C1 segment of cervical spinal cord (tissue), 14 donors: ENCODE measurements around the gene TJP3.

Experiments
- DNase-seq, 14 donors: peaks; one replicate each; lab custom pipeline; 2025; lab: John Stamatoyannopoulos, UW

The TJP3 gene

DNA sequence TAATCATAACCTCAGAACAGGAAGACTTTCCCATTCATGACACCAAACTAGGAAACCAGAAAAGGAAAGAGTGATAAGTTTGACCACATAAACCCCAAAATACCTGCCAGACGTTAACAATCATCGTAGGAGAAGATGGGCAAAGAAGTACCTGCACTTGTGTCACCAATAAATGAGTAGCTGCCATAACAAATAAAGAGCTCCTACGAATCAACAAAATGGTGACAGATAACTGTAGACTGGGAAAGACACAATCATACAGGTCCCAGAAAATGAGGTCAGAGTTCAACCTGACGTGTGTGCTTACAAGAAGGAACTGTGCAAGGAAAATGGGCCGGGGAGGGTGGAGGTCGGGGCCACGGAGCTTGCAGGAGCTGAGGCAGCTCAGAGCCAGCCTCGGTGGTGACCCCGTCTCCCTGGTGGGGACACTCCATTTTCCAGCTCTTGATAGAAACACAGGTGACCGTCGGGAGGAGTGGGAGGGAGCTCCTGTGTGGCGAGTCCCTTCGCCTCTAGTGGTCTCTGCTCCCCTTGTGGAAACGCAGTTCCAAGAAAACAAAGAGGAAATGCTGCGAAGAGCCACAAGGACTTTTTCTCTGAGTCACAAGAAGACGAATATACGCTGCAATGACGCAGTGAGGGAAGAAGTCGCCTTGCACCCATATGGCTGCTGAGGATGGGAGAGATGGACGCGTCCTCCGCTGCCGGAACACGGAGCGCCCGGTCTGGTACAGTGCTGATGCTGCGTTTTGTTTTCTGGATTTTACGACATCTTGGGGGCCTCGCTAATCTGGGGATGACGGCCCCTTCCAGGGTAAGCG is 17.4 kb upstream of the TJP3 start:
- DNase-seq, result no peak

DNA sequence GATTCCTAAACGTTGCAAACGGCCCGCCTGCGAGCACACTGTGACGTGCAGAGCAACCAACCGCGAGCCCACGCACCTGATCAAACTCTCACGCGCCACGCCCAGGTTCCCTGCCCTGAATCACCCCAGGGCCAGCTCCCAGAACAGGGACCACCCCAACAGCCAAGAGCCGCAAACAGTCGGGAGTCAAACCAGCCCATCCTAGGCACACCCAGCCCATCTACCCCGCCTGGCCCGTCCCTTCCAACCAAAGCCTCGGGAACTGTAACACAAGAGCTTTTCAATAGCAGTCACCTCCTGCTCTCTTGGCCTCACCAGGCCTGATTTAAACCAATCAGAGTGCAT is 16.8 kb upstream of the TJP3 start:
- DNase-seq, result no peak

DNA sequence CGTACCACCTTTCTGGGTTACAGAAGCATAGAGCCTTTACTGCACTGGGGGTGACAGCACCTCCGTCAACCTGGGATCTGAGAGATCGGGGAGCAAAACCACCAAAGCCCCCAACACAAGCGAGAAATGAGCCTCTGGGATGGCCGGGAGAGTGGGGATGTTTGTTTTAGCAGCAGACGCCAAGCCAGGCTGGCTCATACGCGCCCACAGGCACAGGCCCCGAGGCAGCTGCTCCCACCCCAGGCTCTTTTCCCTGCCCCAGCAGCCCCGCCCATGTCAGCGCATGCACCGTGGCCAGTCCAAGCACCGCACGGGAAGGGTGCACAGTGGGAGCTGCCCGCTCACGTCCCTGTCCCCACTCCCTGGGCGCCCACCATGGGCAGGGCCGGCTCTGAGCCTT is 16.5 kb upstream of the TJP3 start:
- DNase-seq, result no peak

DNA sequence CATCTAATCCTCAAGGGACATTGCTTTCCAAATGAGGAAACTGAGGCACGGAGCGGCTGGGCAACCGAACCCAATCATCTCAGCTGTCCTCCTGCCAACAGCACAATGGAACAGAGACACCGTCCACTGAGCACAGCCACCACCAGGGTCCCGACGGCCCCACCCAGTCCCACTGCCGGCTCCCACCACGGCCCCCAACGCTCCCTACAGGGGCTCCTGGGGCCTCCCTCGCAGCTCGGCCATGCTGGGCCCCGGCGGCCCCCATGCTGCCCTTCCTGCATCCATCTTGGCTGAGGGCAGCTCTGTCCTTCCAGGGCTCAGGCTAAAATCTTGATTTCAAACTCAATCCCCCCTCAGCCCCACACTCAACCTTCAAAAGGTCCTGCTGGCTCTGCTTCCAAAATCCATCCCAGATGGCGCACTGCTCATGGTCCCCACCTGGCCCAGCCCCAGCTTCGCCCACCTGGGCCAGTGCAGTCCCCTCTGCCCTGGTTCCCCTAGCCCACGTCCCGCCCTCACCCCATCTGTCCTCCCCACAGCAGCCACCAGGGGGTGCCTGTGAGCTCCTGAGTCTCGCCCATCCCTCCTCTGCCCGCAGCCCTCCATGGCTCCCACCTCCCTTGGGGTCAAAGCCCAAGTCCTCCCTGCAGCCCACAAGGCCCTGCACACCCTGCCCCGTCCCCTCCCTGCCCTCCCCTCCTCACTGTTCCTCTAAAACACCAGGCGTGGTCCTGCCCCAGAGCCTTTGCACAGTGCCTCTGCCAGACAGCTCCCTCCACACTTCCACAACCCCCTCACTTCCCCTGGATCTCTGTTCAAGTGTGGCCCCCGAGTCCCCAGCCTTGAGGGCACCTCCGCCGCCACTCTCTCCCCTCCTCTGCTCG is 15.8 kb upstream of the TJP3 start:
- no peak for DNase-seq

DNA sequence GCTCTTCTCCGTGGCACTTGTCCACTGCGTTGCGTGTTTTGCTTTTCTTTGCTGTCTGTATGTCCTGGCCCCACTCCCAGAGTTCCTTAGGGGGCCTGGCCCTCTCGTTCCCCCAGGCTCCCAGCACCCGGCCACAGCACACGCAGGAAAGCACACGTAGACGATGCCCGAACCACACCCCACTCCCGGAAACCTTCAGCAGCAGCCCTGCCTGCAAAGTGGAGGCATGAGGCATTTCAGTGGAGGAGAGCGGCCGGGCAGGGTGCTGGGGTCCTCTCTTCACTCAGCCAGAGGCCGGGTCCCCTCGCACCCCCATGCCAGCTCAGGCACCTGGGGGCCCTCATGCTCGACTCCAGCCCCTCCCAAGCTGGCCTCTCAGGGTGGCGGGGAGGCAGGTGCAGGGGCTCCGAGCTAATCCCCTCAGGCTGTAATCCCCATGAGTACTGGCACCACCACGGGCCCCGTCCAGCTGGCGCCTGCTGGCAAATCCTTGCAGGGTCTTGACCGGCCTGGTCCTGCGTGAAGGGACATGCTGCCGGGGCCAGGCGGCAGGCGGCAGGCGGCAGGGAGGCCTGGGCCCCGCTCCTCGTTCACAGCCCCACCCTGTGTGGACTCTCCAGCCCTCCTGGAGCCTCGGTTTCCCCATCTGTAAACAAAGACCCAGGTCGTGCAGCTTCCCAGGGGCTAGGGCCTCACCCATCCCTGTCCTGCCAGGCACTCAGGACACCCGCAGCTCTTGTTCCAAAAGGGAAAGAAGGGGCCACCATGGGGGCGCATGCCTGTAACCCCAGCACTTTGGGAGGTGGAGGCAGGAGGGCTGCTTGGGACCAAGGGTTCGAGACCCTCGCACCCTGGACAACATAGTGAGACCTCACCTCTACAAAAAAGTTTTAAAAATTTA is 14.9 kb upstream of the TJP3 start:
- peak in 1 of 14 donors; percentile 30 for DNase-seq

DNA sequence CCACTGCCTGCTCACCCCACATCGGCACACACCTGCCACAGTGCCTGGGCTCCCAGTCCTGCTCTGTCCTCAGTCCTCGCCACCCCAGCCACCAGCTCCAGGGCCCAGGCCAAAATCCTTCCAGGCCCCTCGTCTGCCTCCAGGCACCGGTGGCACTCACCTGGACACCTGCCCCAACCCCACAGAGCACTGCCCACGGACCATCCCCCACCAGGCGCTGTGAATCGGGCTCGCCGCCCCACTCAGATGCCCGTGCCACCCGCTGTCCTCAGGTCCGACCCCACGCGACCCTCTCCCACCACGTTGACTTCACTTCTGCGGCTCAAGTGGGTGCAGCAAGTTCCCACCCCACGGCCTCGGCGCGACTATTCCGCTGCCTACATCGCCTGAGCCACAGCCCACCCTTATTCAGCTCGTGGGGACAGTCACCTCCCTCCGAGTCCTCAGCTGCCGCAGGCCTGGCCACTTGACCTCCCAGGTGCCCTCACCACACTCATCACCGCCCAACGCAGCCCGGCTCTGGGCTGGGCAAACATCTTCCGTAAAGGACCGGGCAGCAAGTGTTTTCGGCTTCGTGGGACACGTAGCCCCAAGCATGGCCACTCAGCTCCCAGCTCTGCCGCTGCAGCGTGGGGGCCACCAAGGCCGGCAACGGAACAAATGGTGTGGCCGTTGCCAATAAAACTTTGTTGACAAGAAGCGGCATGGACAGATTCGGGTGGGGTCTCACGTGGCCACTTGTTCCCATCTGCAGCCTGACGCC is 13.6 kb upstream of the TJP3 start:
- DNase-seq, result no peak

DNA sequence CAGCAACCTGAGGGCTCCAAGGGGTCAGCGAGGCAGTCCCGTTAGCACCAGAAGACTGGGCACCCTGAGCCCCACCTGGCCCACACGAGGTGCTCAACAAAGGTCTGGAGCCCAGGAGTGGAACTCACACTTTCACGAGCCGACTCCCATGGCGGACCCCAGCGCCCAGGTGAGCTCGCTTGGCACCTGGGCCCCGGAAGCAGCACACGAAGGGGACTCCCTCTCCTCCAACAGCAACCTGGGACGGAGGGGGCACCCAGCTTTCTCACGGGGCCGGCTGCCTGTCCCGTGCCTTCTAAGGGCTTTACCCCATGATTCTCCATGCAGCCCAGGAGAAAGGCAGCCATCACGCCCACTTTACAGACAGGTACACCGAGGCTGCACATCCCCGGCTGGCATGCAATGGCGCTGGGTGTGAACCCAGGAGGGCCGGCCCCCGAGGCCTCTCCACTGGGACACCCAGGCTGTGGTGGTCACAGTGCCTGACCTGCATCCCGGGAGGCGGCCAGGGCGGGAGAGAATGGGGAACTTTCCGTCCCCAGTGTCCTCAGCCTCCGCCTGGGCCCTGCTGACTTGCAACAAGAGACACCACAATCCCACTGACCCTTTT is 13.0 kb upstream of the TJP3 start:
- no peak for DNase-seq

DNA sequence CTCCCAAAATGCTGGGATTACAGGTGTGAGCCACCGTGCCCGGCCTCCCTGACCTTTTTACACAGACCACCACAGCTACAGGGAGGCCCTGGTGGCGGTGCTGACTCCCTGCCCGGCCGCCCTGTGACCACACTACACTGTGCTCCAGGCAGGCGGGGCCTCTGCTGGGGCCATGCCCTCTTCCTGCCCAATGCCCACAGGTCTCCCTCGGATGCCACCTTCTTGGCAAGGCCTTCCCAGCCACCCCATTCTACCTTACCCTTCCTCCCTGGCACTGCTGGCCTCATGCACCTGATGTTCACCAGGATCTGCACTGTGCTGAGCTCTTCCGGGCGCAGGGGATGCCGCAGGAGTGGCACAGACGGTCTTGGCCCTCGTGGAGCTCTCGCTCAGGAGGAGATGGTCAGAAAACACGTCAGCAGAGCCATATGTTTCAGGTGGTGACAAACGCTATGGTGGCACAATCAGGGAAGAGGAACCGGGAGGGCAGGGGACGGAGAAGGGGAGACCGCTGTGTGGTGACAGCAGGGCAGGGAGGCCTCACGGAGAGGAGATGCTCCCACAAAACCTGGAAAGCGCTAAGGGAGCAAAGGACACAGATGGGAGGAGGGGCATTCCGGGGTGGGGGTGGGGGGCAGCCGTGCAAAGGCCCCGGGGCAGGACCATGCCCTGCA is 12.1 kb upstream of the TJP3 start:
- peak in 1 of 14 donors; percentile 87 for DNase-seq

DNA sequence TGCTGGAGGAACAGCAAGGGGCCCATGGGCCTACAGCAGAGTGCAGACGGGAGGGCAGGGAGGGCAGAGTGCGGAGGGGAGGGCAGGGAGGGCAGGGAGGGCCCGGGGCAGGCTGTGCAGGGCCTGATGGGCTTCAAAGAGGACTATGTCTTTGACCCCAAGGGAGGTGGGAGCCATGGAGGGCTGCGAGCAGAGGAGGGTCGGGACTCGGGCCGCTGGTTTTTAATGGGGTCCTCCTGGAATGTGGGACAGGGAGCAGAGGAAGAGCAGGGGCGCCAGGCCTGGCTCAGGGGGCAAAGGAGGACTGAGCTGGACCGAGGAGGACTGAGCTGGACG is 11.6 kb upstream of the TJP3 start:
- no peak for DNase-seq

DNA sequence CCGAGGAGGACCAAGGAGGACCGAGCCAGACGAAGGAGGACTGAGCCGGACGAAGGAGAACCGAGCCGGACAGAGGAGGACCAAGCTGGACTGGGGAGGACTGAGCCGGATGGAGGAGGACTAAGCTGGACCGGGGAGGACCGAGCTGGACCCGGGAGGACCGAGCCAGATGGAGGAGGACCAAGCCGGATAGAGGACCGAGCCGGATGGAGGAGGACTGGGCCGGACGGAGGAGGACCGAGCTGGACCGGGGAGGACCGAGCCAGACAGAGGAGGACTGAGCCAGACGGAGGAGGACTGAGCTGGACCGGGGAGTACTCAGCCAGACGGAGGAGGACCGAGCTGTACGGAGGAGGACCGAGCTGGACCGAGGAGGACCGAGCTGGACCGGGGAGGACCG is 11.1 kb upstream of the TJP3 start:
- DNase-seq, result no peak

DNA sequence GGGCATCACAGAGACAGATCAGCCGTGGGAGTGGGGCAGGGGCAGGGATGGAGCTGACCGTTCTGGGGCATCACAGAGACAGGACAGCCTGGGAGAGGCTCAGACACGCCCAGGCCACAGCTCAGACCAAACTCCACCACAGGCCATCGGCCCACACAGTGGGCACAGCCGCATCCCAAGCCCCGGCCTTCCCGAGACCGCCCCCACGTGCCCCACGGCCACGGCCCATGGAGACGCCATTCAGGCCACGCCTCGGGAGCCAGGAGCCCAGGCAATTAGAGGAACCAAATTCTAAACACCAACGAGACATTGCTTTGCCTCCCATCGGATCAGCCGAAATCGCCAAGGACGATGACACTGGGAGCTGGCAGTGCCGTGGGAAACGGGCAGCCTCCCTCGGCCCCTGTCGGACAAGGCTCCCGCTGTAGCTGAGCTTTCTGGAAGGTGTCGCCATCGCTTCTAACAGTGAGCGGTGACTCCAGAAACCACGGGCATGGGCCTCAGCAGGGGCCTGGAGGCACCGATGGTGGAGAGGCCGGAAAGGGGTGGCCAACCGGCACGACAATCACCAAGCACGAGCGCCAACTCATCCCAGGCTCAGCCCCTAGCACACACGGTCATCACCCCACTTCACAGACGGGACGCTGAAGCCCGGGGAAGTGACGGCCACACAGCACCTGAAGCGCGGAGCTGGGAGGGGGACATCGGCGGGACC is 10.4 kb upstream of the TJP3 start:
- DNase-seq, result no peak

DNA sequence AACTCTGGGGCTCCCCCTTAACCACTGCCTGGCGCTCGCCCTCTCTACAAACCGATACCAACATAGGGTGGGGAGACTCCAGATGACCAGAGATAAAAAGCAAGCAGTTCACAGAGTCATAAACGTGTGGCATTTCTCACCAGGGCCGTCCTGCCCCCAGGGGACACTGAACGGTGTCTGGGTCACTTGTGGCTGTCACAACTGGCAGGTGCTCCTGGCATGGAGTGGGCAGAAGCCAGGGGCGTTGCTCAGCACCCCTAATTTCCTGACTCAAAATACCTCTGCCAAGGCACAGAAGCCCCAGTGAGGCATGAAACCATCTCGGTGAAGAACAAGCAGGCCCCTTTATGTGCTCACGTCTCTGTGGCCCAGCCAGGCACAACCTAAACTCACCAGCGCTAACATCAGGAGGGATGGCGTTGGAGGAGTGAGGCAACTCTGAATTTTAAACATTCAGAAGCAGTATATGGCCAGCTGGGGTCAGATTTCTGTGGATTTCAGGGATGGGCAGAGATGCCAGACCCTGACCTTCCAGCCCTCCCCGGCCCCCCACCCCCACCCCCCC is 9.7 kb upstream of the TJP3 start:
- no peak for DNase-seq

DNA sequence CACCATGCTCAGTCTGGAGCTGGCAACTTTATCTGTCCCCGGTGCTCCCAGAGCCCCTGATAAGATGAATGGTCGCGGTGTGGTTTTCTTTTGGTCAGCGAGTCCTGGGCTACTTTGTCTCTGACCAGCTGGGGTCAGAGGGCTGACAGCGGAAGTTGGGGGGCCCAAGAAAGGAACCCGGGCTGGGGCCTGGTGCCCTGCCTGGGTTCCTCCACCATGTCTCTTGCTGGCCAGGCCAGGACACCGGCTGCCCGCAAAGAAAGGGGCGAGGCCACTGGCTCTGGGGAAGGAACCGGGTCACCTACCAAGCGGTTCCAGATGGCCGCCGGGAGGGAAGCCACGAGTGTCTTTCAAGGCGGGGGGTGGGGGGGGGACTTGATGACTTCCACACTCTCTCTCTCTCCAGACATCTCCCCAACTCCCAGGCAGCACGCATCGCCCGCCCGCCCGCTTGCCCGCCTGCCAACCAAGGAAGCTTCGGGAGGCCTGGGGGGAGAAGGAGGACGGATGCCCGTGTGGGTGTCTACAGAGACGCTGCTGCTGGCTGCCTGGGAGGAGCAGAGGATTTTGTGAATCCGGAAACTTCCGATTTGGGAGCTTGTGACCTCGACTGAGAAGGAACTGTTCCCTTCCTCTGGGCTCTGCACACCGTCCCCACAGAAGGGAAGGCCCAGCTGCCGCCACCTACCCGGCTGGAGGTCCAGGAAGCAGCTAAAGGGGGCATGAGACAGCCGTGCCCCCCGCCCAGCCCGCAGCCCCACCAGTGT is 9.0 kb upstream of the TJP3 start:
- peak in 13 of 14 donors; percentile 4 to 84 (median 50) for DNase-seq

DNA sequence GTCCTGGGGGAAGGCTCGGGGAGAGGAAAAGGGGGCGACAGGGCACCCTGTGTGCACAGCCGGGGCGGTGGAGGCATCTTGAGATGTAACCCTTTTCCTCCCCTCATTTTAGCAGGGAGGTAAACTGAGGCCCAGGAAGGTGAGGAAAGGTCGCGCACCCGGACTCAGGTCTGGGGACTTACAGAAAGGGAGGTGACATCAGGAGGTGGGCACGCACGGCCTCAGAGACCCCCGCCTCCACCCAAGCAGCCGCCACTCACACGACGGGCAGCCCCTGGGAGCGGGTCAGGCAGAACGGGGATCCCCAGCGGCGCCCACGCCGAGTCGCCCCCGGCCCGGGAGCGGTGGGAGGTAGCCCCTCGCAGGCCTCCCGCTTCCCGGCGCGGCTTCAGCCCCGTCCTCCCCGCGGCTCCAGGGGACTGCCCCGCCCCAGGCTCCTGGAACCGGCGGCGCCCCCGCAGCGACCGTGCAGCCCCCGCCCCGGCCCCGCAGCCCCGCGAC is 8.4 kb upstream of the TJP3 start:
- DNase-seq, result peak in 1 of 14 donors; percentile 41

DNA sequence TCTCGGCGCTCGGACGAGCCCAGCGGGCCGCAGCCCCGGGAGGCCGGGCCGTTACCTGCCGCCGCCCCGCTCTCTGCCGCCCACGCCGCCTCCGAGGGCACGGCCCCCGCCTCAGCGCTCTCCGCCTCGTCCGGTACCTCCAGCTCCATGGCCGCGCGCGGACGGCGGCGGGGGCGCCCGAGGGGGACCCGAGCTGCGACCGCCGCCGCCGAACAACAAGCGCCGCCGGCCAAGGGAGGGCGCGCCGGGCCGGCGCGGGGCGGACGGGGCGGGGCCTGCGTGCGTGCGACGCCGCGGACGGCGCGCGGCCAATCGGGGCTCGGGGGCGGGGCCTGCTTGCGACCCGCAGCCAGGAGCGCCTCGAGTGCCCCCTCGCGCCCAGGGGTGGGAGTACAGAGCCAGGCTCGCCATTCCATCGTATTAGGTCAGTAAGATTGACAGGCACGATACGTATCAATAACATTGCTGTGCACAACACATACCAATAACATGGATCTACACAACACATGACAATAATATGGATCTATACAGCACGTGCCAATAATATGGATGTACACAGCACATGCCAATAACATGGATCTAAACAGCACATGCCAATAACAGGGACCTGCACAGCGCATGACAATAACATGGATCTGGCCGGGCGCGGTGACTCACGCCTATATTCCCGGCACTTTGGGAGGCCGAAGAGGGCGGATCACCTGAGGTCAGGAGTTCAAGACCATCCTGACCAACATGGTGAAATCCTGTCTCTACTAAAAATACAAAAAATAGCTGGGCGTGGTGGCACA is 7.7 kb upstream of the TJP3 start, which contains the start of gene PIP5K1C:
Gene PIP5K1C (minus strand): TSS at position 227 of the 791 bp plus-strand sequence. CDS start 78 bp downstream, at position 149.
- peak in 13 of 14 donors; percentile 34 to 91 (median 70) for DNase-seq

DNA sequence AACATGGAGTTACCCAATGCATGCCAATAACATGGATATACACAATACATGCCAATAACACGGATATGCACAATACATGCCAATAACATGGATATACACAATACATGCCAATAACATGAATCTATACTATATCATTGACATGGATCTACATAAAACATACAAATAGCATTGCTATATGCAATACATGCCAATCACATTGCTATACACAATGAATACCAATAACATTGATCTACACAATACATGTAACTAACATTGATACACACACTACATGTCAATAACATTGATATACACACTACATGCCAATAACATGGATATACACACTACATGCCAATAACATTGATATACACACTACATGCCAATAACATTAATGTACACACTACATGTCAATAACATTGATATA is 7.0 kb upstream of the TJP3 start:
- DNase-seq, result no peak

DNA sequence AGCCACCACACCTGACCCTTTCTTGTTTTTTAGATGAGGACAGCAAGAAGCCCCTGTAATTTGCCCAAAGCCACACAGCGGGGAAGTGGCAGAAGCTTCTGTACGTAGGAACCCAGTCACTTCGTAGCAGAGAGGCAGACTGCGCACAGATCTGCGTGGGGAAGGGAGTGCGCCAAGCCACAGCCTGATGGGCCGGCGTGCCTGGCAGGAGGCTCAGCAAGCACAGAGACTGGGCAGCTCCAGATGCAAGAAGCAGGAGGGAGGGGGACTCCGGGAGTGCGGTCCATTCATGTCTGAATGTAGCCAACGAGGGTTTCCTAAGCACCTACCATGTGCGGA is 347 bp upstream of the TJP3 start:
- DNase-seq, result no peak
